Fibroblast of skin of left quadriceps (primary cell): Measurements from ENCODE around the gene GAD1.

Experiments
- DNase-seq, 2 experiments: peaks; one replicate each; pipeline ENCODE4 v3.0.0-alpha.2; 2013; ENCODE audit warnings: low read depth in 2 of 2

The GAD1 gene

DNA sequence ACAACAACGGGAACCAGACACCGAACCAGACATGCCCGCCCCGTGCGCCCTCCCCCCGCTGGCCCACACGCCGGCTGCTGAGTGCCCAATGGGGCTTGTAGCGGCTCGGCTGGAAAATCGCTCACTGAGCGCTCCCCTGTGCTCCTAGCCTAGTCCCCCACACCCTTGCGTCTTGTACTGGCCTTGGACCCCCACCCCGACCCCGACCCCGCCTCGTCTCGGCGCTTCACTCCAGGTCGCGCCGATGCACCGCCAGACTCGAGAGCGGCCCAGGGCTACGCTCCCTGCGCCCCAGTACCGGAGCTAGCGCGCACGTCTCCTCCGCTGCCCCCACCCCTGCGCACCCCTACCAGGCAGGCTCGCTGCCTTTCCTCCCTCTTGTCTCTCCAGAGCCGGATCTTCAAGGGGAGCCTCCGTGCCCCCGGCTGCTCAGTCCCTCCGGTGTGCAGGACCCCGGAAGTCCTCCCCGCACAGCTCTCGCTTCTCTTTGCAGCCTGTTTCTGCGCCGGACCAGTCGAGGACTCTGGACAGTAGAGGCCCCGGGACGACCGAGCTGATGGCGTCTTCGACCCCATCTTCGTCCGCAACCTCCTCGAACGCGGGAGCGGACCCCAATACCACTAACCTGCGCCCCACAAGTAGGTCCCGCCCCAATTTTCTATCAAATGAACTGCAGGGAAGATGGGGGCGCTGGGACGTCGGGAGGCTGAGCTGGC, 1.5 kb downstream of the GAD1 start:
- no peak for DNase-seq

DNA sequence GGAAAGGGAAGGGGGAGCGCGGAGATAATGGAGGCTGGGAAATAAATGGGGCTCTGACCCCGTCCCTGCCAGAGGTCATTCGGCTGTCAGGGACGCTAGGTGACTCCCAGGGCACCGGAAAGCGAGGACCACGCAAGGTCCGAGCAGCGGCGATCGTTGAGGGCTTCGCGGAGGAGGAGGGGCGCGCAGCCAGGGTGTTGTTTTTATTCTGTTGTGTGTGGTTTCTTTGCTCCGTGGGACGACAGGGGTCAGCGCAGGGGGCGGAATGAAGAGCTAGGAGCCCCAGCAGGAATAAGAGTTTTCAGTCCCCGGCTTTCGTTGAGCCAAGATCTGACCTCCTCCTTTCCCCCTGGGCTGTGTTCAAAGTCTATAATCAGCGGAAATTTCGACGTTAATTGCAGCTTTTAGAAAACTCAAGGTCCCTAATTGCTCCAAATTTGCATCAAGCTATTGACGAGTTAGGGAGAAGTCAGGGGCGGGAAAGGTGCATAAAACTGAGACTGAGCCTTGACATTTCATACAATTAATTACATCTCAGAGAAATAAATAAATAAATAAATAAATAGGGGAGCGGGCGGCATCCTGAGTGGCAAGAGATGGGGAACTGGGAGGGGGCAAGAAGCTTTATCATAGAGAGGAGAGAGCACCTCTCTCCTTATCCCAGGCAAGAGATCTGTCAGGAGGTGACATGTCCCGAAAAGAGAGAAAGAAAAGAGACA, 2.2 kb downstream of the GAD1 start:
- DNase-seq, result no peak

DNA sequence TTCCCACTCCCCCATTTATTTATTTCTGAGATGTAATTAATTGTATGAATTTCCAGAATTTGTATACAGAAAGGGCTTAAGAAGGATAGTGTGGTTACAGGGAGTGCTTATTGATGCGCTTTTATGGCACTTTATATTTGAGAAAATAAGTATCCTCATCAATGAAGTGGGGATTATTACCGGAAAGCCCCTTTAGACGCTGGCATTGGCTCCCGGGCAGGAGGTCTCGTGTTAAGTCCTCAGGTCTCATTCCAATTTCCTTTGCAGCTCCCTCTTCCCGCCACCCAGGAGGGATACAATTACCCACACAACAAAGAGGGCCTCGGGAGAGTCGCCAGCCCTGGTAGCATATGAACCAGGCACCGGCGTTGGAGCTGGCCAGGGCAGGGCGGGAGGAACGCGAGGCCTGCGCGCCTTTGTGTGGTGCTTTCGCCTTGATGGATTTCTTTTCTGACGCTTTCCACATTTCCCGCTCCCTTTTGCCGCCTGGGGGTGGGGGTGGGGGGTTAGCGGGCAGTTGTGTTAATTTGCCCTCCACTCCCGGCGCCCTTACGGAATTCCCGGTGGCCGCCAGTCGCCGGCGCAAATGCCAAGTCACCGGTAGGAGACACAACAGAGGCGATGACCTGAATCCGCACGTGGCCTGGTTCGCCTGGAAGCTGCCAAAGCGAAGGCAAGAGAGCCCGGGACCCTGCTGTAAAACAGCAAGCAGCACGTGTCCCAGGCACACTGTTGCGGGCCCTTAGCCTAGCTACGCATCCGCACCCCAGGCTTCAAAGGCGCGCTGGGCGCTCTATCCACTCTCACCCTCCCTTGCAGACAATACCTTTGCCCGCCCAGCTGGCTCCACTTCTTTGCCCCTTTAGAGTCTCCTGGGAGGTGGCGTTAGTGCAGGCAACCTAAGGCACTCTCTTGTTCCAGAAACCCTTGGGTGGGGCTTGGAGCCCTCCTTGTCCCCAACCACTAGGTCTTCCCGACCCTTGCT, 3.3 kb downstream of the GAD1 start:
- no peak for DNase-seq

GRCh38 chr2:170820757-170821530, 4.3 kb downstream of the GAD1 start:
- DNase-seq, result no peak

DNA sequence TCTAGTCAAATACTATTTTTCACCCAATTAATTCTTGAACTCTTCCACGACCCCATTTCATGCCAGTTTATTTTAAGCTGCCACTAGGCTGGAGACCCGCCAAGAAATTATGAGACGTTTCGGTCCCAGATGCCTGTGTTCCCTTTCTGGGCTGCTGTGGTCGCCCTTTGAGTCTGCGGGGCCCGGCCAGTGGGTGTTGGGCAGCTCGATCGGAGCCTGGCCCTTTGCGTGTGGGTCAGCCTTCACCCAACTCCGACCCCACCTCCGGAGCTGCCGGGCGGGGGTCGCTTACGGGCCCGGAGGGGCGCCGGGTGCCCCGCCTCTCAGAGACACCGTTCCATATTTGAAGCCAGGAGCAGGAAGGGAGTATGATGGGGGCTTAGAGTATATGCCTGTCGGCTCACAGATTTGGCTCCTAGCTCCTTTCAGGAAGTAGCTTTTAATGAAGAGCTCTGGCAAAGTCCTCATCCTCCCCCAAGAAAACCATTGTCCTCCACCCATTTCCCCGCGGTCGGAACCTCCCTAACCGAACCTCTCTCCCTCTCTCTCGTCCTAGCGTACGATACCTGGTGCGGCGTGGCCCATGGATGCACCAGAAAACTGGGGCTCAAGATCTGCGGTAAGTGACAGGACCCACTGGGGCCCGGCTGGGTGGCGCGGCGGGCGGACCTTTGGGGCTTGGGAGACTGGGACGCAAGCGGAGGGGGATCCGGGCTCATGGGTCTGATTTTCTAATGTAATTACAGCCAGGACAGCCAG, 5.0 kb downstream of the GAD1 start:
- DNase-seq, result no peak

DNA sequence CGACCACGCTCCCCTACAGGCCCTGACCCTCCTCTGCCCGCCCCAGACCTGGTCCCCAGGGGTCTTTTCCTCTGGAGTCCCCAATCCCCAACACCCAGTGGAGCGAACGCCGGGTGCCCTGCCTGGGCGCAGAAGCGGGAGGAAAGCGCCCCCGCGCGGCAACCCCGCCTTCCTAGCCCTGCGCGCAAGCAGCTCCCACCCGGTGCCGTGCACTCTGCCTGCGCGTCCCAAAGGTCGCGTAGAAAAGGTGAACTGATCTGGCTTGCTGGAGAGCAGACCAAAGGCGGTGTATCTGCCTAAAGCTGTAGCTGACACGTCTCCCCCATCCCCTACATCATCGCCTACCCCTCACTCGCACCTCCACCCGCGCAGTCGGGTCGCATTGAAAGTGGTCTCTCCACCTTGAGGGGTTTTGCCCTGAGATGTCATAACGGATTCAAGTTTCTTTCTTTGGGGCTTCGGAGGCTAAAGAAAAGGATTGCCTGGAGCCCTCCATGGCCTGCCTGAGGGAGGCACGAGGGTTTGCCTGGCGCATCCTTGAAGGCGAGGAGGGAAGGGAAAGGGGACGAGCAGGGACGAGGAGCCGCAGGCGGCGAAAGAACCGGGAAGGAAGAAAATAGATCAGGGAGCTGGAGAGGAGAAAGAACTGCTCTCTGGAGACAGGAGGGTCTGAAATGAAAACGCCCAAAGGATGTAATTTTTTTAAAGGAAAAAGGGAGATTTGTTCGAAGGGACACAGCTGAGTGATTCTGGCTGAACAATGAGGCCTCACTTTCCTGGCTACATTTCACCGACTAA, 5.8 kb downstream of the GAD1 start:
- DNase-seq, result no peak

GRCh38 chr2:170823088-170823897, 6.6 kb downstream of the GAD1 start:
- no peak for DNase-seq

DNA sequence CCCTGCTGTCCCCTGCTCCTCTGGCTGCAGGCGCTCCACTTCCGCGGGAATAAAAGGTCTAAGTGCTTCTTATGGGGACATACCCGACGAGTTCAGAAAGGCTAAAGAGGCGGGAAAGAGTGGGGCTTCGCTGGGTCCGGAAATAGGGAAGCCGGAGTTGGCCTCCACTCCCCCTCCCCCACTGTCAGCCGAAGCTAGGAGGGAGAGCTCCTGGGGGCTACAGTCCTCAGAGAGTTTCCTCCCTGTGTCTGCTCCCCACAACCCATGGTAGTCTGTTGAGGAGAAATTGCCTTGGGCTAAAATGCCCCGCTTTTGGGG, 7.2 kb downstream of the GAD1 start:
- no peak for DNase-seq

- no peak for DNase-seq
These were observed 7.9 kb downstream of the GAD1 start for GRCh38 chr2:170824526-170825015.

- DNase-seq, result no peak
These were observed 11.3 kb downstream of the GAD1 start for GRCh38 chr2:170827841-170828532.

- no peak for DNase-seq
These were observed 11.8 kb downstream of the GAD1 start for GRCh38 chr2:170828533-170828916.

GRCh38 chr2:170829036-170829435, 12.3 kb downstream of the GAD1 start:
- no peak for DNase-seq

DNA sequence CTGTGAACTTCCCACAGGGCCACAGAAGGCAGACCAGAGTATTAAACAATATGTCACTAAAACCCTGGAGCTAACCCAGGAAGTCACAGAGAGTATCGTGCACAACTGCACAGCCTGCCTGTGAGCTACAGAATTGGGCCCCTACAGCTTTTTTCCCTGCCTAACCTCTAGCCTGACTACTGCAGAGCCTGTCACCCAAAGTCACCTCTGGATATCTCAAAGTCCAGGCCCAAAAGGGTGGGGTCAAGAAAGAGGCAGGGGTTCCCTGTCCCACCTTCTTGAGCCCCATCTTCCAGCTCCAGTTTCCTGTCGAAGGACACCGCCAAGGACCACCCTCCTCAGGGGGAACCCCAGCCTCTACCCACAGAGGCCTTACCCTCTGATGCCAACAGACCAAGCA, 13.5 kb downstream of the GAD1 start:
- no peak for DNase-seq

DNA sequence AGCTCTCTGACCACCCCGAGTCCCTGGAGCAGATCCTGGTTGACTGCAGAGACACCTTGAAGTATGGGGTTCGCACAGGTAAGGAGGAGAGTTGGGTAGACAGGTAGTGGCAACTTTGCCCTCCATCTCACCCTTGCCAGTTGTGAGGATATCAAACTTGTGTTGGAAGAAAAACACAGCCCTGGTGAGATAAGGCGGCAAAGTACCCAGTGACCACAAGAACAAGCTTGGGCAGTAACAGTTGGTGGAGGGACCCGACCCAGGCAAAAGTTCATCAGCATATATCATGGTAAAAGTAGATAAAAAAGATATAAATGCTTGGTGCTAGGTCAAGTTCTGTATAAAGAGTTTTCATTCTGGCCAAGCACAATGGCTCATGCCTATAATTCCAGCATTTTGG, 14.4 kb downstream of the GAD1 start:
- no peak for DNase-seq

GRCh38 chr2:170836027-170836426, 19.3 kb downstream of the GAD1 start:
- no peak for DNase-seq

GRCh38 chr2:170840717-170841210, 24.1 kb downstream of the GAD1 start:
- no peak for DNase-seq

DNA sequence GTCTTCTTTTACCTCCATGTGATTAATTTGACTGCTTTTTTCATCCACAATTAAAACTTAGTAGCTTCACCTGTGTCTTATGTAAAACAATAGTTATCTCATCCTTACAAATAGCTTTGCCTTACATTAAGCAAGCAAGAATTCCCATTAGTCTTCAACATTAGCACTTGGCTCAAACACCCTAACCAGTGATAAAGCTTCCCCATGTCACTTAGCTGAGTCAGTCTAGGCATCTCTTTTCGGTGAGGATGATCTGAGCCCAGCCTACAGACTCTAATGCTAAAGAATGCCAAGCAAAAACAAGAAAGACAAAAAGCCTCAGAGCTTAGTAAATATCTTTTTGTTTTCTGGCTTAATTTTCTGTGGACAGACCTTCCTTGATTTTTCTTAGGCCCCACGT, 26.1 kb downstream of the GAD1 start:
- peak; percentile 21 to 26 for DNase-seq

- peak; percentile 21 to 25 for DNase-seq
These were observed 27.0 kb downstream of the GAD1 start for GRCh38 chr2:170843656-170844055.
